ENCODE data around the gene GPHN. TPM values are rescaled to one million over a fixed set of nuclear protein-coding genes. Genes with fewer than 3 reads are reported as not detected.

Gene GPHN
- total and polyA plus RNA-seq, 2 donors (not counting 3 experiments of a cell fraction or from before 2014, with no cell fraction given), result 5.1 to 23.2 TPM

DNA sequence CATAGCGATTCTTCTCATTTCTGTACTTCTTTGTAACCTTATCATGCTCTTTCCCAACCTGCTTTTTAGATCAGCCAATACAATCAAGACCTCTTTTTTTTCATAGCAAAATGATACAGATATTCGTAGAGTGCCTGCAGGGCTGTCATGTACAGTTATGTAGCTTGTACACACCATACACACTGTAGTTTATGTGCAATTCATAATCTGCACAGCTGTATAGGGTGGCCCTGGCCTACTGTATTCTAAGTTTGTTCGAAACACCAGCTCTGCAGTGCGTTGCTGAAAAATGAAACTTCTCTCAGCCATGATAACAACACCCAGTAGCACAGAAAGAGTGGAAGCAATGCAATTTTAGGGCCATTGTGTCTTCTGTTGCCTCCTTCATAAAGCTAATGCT, 717.6 kb downstream of the GPHN start:
- no peak overlapping the region for H3K27ac ChIP-seq (ENCODE audit: insufficient read depth, low read depth, low read length)
- no peaks in the 10 kb centered on the region for H3K79me2 ChIP-seq (ENCODE audit: control insufficient read depth, insufficient read depth, low read length)
- no peak for FAIRE-seq
- POLR2A ChIA-PET, result no interaction called here
- dilution Hi-C loops (cut with MboI; ENCODE audit: extremely low pct_ligation_motif_present, low sequenced_read_pairs) (no loop called here), intact Hi-C loops (cut with micrococcal nuclease) (no loop called here)
- H3K4me1 ChIP-seq (ENCODE audit: control insufficient read depth, extremely low read depth, insufficient read depth, low read length), result no peaks in the 10 kb centered on the region
- H4K20me1 ChIP-seq (replicated peaks; ENCODE audit: control insufficient read depth, extremely low read depth, insufficient read depth, low read length), result no peaks in the 10 kb centered on the region
- CTCF ChIA-PET, result interaction anchor here (0.6 to 1.9 kb wide), 2 partner anchors 21 to 60 kb away, joined by 3 to 5 read pairs; no protein-coding TSS in a partner anchor
- no peak overlapping the region for H3K9ac ChIP-seq (replicated peaks; ENCODE audit: extremely low read depth, insufficient read depth, low read length)
- no peaks in the 10 kb centered on the region for H3K9me3 ChIP-seq (replicated peaks; ENCODE audit: control insufficient read depth, insufficient read depth, low read length)
- no peak overlapping the region for H3K4me2 ChIP-seq (ENCODE audit: insufficient read depth, low read length)
- no peak overlapping the region for H3K4me3 ChIP-seq (replicated peaks in 1 of 3; ENCODE audit: insufficient read depth in 1 of 3, low read depth in 1 of 3, low read length in 3 of 3)
- TF ChIP-seq, protein P1, sequence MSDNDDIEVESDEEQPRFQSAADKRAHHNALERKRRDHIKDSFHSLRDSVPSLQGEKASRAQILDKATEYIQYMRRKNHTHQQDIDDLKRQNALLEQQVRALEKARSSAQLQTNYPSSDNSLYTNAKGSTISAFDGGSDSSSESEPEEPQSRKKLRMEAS (IDR thresholded peaks at IDR 0.05; ENCODE audit: insufficient read depth, insufficient read length), result no peak
- TF ChIP-seq FOS (IDR thresholded peaks at IDR 0.05; ENCODE audit: borderline replicate concordance, insufficient read depth, low read length) (no peak), GATA2 (IDR thresholded peaks at IDR 0.05; ENCODE audit: insufficient read depth, insufficient read length, low read depth, low read length) (no peak)
- TF ChIP-seq, protein P2, sequence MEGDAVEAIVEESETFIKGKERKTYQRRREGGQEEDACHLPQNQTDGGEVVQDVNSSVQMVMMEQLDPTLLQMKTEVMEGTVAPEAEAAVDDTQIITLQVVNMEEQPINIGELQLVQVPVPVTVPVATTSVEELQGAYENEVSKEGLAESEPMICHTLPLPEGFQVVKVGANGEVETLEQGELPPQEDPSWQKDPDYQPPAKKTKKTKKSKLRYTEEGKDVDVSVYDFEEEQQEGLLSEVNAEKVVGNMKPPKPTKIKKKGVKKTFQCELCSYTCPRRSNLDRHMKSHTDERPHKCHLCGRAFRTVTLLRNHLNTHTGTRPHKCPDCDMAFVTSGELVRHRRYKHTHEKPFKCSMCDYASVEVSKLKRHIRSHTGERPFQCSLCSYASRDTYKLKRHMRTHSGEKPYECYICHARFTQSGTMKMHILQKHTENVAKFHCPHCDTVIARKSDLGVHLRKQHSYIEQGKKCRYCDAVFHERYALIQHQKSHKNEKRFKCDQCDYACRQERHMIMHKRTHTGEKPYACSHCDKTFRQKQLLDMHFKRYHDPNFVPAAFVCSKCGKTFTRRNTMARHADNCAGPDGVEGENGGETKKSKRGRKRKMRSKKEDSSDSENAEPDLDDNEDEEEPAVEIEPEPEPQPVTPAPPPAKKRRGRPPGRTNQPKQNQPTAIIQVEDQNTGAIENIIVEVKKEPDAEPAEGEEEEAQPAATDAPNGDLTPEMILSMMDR (IDR thresholded peaks at IDR 0.05; ENCODE audit: extremely low read depth in 1 of 2, insufficient read depth in 1 of 2, low read depth in 1 of 2, low read length in 2 of 2), result no peak
- no TSS peak for BruUV-seq (replicated peaks)
- H3K27me3 ChIP-seq (ENCODE audit: control insufficient read depth in 2 of 2, insufficient read depth in 2 of 2, low read length in 2 of 2), result peaks cover 0 to 3% of the 10 kb centered on the region in 2 experiments
- H3K36me3 ChIP-seq (ENCODE audit: control insufficient read depth in 2 of 2, extremely low read depth in 1 of 2, insufficient read depth in 2 of 2, low read length in 2 of 2), result no peaks in the 10 kb centered on the region
- H2AFZ ChIP-seq (ENCODE audit: low read depth, low read length), result no peak overlapping the region
- no peaks in the 10 kb centered on the region for H3K9me1 ChIP-seq (replicated peaks; ENCODE audit: control insufficient read depth, extremely low read depth, insufficient read depth, low read length)
- no peak for DNase-seq (ENCODE audit: low read depth, low spot score)
